GM08714 (cell line): ENCODE measurements around the gene APOL1.

Source experiments
- H3K4me3 ChIP-seq: fragments of 200-500 bp; sonication (Bioruptor generic); 2 replicates; pipeline ENCODE4 v1.5.1; 2014; ENCODE audit warnings: mild to moderate bottlenecking, low read length, inconsistent platforms
- ZNF274 ChIP-seq: IDR thresholded peaks from 2 replicates; pipeline ENCODE4 v1.6.1; 2012; ENCODE audit warnings: mild to moderate bottlenecking, low read depth, low read length

The APOL1 gene

DNA sequence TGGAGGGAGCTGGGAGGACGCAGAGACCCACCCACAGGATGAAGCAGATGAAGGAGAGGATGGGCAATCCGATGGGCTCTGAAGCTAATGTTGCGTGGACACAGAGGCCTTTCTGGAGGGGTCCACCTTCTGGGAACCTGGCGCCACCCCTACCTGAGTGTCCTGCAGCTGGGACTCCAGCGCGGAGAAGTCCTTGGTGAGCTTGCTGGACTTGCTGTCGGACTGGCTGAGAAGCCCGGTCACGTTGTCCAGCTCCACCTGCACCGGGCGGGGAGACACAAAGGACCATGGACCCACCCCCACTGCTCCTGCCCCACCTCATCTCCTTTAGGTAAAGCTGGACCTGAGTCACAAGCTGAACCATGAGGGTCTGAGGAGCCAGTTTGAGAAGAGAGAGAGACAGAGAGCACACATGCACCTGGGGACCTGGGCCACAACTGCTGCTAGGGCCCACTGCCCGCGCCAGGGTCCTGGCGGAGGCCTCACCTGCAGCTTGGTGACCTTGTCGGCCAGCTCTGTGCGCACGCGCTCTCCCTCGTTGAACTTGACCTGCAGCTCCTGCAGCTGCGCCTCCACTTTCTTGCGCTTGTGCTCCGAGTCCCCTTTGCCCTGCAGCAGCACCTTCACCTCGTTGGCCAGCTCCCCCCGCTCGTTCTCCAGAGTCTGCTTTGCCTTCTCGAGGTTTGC lies 40.8 kb downstream of the APOL1 start:
- TF ChIP-seq ZNF274: no peak

DNA sequence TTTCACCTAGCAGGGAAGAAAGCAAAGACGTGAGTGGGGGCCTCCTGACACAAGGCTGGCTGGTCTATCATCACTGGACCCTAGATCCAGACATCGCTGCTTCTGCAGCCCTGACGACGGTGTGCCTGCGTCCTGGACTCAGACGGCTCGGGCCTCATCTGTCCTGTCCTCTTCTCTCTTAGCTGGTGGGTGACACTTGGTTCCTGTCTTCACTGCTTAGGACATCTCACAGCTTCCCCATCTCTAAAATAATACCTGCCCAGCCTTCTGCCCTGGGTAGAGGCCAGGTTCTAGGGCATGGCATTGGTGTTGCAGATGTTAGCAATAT lies 41.3 kb downstream of the APOL1 start:
- no peak for TF ChIP-seq ZNF274
- no peak overlapping the region for H3K4me3 ChIP-seq

More for the DNA sequence above, 40.8 kb downstream of the APOL1 start:
- H3K4me3 ChIP-seq: no peak overlapping the region

DNA sequence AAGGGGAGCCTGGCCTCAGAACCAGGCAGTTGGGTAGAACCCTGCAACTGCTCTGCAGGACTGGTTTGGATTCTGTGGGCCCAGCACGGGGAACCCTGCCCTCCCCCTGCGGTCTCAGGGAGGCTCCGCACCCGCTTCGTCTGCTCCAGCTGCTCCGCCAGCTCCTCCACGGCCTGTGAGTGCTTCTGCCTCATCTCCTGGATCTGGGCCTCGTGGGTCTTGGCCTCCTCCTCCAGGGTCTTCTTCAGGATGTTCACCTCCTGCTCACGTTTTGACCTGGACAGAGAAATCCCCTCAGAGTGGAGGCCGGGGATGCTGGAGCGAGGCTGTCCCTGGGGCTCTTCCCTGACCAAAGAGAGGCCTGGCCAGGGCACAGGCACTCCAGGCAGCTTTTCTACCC lies 41.9 kb downstream of the APOL1 start:
- H3K4me3 ChIP-seq: no peak overlapping the region

DNA sequence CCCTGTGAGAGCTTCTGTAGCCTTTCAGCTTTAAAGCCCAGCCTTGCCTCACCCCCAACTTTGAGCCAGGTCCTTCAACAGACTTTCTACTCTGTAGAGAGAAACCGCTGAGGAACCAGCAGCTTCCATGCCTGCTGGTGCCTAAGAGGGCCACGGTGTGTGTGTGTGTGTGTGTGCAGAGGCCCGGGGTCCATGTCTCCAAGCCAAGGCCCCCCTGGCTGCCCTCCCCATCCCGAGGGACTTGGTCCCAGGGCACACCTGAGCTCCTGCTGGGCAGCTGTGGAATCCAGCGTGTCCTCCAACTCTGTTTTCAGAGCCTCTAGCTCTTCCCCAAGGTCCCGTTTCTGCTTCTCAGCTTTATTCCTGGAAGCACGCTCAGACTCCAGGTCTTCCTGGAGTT lies 42.3 kb downstream of the APOL1 start:
- TF ChIP-seq ZNF274: no peak
- no peak overlapping the region for H3K4me3 ChIP-seq

More for the DNA sequence above, 41.9 kb downstream of the APOL1 start:
- no peak for TF ChIP-seq ZNF274

DNA sequence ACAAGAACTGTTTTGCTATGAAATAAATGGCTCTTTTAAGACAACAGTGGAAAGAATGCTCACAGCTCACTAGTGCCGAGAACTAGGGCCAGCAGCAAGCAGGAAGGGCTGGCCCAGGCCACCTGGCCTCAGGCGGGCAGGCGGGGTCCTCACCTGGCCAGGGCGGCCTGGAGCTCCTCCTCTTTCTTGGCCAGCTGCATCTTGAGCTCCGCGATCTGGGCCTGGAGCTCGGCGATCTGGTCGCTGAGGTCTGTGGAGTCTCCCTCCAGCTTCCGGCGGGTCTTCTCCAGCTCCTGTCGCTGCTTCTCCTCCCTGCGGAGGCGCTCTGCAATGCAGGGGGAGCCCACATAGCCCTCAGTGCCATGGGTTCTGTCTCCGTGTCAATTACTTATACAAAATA lies 43.8 kb downstream of the APOL1 start:
- TF ChIP-seq ZNF274: no peak

DNA sequence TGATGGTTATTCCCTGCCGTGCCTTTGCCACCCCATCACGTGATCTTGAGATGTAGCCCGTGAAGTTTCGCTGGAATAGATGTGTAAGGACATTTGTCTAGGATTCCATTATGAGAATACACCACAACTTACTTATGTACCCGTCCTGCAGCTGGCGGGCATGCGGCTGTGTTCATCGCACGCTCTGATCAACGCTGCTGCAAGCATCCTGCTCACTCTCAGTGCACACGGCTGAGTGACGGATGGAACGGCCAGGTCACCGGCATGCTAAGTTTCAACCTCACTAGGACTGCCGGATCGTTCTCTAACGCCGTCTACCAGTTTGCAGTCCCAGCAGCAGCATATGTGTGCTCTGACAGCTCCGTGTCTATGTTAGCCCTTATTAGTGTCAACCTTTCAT lies 44.6 kb downstream of the APOL1 start:
- no peak overlapping the region for H3K4me3 ChIP-seq
- TF ChIP-seq ZNF274: no peak

More for the DNA sequence above, 43.8 kb downstream of the APOL1 start:
- H3K4me3 ChIP-seq: no peak overlapping the region

DNA sequence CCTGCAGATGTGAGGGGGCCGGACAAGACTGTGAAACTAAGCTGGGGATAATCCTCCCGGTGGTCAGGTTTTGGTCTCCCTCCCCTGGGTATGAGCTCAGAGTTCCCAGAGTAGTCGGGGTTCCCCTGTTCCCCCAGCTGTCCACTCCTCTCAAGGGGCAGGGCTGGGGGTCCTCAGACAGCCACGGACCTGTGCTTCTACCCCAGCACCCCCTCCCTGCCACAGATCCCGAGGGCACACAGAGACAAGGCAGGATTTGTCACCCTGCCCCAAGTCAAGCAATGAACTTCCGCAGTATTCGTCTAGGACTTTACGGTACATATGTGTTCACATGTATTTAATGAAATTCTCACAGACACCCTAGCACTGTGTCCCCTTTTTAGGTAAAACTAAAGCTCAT lies 45.2 kb downstream of the APOL1 start:
- H3K4me3 ChIP-seq: no peak overlapping the region
- TF ChIP-seq ZNF274: no peak

DNA sequence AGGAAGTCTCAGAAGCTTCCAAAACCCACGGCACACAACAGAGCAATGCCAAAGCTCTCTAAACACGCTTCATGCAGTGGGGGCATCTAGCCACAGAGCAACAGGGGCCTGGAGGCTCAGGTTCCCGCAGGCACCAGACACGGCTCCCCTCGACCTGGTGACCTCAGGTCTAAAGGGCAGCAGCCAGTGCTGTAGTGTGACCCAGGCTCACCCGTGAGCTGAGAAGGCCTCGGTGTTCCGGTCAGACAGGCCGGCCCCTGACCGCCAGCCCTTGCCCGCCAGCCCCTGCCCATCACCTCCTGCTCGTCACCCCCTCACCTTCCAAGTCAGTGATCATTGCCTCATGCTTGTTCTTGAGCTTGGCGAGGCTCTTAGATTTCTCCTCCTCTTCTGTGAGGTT lies 45.7 kb downstream of the APOL1 start:
- H3K4me3 ChIP-seq: no peak overlapping the region
- no peak for TF ChIP-seq ZNF274

DNA sequence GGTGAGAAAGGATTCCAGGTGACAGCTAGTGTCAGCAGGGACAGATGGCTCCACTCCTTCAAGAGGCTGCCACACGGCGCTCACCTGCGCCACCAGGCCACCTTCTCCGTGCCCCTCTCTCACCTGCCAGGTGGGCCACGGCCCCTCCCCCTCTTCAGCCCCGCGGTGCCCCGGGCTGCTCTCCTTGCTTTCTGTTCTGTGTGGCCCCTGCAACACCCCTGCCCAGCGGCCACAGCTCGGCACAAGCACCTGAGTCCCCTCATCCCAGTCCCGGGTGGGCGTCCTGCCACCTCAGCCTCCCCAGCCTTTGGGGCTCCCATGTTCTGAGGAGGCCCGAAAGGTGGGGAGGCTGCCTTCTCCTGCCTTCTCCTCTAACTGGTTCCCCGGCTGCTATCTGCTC lies 46.4 kb downstream of the APOL1 start:
- H3K4me3 ChIP-seq: no peak overlapping the region

DNA sequence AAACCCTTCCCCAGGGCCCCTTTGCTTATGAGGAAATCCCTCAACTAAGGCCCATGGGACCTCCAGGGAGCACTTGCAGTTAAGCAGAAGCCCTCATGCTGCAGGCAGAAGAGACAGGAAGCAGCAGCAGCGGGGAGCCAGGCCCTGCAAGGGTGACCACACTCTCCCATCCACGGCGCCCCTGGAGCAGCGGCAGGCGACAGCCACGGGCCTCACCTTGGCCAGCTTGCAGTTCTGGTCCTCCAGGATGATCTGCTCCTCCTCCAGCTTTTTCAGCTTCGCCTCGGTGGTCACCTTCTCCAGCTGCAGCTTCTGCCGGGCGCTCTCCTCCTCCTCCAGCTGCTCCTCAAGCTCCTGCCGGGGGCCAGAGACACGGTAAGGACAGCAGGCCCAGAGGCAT lies 47.0 kb downstream of the APOL1 start:
- H3K4me3 ChIP-seq: no peak overlapping the region
- TF ChIP-seq ZNF274: no peak

More for the DNA sequence above, 46.4 kb downstream of the APOL1 start:
- no peak for TF ChIP-seq ZNF274

DNA sequence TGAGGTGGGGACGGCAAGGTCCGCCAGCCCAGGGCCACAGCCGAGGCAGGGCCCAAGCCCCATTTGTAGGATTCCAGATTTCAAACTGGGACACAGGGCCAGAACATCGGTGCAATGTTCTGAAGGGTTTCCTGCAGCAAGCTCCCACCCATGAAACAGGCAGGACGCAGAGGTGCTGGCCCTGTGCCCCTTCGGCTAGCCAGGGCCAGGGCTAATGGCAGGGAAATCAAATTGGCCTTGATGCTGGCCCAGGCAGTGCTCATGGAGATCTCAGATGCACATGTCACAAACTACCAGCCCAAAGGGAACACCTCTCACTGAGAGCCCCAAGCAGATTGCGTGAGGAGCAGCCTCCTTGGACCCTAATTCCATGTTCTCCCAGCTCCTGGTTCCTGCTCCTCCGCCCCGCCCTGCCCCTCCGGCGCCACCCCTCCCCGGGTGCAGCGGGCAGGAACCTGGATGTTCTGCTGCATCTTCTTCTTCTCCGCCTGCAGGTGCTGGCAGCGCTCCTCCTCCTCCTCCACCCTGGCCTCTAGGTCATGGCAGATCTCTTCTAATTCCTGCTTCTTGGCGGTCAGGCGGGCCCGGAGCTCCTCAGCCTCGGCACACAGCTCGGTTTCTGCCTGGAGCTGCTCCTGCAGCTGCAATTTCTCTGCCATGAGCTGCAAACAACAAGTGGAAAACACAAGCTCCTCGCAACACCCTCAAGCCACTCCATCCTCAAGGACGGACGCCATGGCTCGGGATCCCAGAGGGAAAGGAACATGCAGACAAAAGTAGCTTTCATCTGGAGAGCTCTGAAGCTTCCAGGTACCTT lies 47.7 kb downstream of the APOL1 start:
- no peak for TF ChIP-seq ZNF274
- no peak overlapping the region for H3K4me3 ChIP-seq

DNA sequence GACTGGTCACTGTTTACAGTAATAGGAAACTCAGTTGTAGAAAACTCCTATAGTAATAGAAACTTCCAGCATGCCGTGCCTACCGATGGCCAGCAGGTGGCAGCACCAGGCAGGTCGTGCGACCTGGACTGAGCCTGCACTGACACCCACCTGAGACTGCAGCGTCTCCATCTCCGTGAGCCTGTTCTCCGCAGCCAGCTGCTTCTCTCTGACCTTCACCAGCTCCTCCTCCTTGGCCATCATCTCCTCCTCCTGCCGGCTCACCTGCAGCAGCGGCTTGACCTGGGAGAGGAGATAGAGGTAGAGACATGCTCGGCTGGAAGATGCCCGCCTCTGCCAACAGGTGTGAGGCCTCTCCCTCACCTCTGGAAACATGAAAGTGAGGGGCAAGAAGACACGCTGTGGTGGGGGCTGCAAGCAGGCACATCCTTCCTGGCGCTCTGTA lies 48.5 kb downstream of the APOL1 start:
- no peak for TF ChIP-seq ZNF274
- no peak overlapping the region for H3K4me3 ChIP-seq

DNA sequence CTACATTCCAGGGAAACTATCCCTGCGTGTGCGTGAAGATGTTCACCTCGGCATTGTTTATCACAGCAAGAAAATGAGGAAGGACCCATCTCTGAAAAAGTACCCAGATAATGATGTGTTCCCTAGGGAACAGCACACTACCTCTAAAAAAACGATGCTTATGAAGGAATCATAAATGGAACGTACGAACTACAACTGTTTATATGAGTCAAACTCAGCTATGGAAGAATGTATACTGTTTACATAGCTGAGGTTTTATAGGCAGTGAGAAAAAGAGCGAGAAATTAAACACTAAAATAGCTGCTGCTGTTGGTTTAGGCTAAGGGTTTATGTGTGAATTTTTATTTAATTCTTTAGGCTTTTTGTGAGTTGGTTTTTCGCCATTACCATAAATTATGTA lies 48.9 kb downstream of the APOL1 start:
- TF ChIP-seq ZNF274: no peak
- no peak overlapping the region for H3K4me3 ChIP-seq

DNA sequence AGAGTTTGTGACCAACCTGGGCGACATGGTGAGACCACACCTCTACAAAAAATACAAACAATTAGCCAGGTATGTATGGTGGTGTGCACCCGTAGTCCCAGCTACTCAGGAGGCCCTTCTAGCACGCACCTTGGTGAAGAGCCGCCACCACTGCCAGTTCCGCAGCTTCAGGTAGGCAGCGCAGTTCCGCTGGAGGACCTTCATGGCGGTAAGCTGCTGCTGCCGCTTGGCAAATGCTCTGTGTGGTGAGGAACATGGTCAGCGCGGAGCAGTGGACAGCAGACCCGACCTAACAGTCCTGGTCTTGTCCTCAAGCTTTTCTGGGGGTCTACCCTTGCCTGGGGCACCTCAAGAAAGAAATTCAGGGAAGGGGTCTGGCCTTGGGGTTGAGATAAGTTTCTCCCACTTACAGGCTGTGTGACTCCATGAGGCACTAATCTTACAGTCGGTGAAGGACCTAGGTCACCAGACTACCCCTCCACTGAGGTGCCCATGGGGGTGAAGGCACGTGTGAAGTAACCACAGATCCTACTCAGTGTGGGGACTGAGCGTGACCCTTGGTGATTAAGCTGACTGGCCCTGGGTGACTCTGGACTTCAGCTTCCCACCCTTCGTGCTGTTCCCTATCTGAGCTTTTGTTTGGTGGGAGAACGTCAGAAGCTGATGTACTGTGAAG lies 49.6 kb downstream of the APOL1 start:
- TF ChIP-seq ZNF274: no peak
- H3K4me3 ChIP-seq: no peak overlapping the region

DNA sequence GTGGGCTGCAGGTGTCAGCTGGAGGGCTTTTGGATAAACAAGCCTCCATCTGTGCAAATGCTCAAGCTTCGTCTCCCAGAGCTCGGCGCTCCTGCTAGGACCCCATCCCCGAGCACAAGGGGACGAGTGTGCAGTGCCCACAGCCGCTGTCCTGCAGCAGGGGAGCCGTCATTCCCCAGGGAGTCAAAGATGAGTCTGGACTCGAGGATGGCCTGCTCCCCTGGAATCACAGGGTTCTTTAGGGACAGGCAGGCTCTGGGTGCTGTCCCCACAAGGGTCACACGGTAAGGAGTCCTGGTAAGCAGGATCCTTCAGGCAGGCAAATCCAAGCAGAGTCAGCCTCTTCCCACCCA lies 50.2 kb downstream of the APOL1 start:
- no peak for TF ChIP-seq ZNF274
- no peak overlapping the region for H3K4me3 ChIP-seq
